OCI-LY1 (cell line): ENCODE data around the gene PRSS56.
A peak's percentile ranks its signal among the peaks of the same experiment; 100 is the strongest.

Source experiments
- EZH2 ChIP-seq: fragments of 200-600 bp; sonication (generic), shearing (Covaris generic); IDR thresholded peaks from 2 replicates; pipeline ENCODE4 v1.8.0; 2017; ENCODE audit warnings: borderline replicate concordance, mixed run types, mild to moderate bottlenecking, antibody characterized with exemption, low read length, moderate library complexity, mixed read lengths
- TF ChIP-seq, protein P1 (sequence below): fragments of 200-600 bp; sonication (generic), shearing (Covaris generic); IDR thresholded peaks from 2 replicates; pipeline ENCODE4 v1.5.1; 2017; ENCODE audit warnings: mild to moderate bottlenecking, antibody characterized with exemption, low read length, moderate library complexity, mixed read lengths

DNA sequence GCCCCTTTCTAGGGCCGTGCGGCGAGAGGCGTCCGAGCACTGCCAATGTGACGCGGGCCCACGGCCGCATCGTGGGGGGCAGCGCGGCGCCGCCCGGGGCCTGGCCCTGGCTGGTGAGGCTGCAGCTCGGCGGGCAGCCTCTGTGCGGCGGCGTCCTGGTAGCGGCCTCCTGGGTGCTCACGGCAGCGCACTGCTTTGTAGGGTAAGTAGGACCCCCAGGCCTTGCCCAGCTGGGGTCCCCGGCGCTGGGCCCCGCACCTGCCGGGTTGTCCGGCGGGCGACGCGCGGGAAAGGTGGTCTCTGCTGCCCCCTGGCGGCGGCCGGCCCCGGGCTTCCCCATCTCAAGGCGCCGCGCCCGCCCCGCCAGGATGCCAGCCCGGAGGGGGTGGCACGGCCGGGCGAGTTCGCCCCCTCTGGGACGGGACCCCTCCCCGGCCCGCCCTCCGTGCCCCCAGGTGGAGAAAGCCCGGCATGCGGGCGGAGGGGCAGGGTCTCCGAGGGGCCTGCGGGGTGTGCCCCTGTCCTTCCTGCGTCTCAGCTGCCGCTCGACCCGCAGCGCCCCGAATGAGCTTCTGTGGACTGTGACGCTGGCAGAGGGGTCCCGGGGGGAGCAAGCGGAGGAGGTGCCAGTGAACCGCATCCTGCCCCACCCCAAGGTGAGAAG lies 1.9 kb downstream of the PRSS56 start:
- TF ChIP-seq, protein P1, sequence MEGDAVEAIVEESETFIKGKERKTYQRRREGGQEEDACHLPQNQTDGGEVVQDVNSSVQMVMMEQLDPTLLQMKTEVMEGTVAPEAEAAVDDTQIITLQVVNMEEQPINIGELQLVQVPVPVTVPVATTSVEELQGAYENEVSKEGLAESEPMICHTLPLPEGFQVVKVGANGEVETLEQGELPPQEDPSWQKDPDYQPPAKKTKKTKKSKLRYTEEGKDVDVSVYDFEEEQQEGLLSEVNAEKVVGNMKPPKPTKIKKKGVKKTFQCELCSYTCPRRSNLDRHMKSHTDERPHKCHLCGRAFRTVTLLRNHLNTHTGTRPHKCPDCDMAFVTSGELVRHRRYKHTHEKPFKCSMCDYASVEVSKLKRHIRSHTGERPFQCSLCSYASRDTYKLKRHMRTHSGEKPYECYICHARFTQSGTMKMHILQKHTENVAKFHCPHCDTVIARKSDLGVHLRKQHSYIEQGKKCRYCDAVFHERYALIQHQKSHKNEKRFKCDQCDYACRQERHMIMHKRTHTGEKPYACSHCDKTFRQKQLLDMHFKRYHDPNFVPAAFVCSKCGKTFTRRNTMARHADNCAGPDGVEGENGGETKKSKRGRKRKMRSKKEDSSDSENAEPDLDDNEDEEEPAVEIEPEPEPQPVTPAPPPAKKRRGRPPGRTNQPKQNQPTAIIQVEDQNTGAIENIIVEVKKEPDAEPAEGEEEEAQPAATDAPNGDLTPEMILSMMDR: peak; percentile 59
- TF ChIP-seq EZH2: no peak
